ENCODE data around the gene SLC38A1.
"Not testable (repeated sequence)": the region's sequence is repeated elsewhere in the genome, so short reads cannot be mapped to it uniquely, and the experiment has no call there.

Gene SLC38A1

DNA sequence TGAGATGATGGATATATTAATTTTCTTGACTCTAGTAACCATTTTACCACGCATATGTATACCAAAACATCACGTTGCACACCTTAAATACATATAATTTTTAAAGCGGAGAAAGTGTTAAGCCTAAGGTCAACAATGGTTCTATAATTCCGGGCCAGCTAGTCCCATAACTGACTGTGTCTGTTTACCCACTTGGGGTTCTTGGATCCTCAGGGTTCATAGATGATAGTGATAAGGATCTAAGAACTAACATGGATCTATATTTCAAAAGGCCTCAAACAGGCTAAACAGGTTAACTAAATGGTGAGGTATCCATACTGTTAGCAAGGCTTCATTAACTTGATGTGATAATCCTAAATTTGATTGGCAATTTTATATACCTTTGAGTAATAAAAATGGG lies 9.8 kb downstream of the SLC38A1 start:
- DNase-seq (ENCODE audit: extremely low read depth, insufficient read length), result no peak
- H3K36me3 ChIP-seq (ENCODE audit: control insufficient read depth, insufficient read depth, low read length), result peaks cover 3% of the 10 kb centered on the region
- H3K27me3 ChIP-seq (replicated peaks; ENCODE audit: control insufficient read depth, insufficient read depth, low read length), result no peaks in the 10 kb centered on the region
- H3K4me3 ChIP-seq (replicated peaks; ENCODE audit: low read depth, low read length), result no peak overlapping the region
- no peak for TF ChIP-seq CTCF (IDR thresholded peaks at IDR 0.05; ENCODE audit: insufficient read depth, low read length, poor library complexity, severe bottlenecking)

DNA sequence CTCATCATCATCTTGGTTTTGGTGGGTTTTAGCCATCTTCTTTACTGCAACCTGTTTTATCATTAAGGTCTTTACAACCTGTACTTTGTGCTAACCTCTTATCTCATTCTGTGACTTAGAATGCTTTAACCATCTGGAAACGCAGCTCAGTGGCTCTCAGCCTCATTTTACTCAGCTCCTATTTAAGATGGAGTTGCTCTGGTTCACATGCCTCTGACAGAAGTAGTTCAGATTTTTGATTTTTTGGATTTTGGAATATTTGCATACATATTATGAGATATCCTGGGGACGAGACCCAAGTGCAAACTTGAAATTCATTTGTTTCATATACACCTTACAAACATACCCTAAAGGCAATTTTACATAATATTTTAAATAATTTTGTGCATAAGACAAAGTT lies 10.7 kb downstream of the SLC38A1 start:
- no peak for DNase-seq (ENCODE audit: extremely low read depth, insufficient read length)
- no peak for TF ChIP-seq CTCF (IDR thresholded peaks at IDR 0.05; ENCODE audit: insufficient read depth, low read length, poor library complexity, severe bottlenecking)
- H3K36me3 ChIP-seq (ENCODE audit: control insufficient read depth, insufficient read depth, low read length), result peaks cover 3% of the 10 kb centered on the region

GRCh38 chr12:46256942-46257341 lies 11.9 kb downstream of the SLC38A1 start:
- peaks cover 3% of the 10 kb centered on the region for H3K36me3 ChIP-seq (ENCODE audit: control insufficient read depth, insufficient read depth, low read length)

More for the DNA sequence above, 10.7 kb downstream of the SLC38A1 start:
- Histone ChIP-seq H3K4me3 (replicated peaks; ENCODE audit: low read depth, low read length) (no peak overlapping the region), H3K27me3 (replicated peaks; ENCODE audit: control insufficient read depth, insufficient read depth, low read length) (no peaks in the 10 kb centered on the region)

DNA sequence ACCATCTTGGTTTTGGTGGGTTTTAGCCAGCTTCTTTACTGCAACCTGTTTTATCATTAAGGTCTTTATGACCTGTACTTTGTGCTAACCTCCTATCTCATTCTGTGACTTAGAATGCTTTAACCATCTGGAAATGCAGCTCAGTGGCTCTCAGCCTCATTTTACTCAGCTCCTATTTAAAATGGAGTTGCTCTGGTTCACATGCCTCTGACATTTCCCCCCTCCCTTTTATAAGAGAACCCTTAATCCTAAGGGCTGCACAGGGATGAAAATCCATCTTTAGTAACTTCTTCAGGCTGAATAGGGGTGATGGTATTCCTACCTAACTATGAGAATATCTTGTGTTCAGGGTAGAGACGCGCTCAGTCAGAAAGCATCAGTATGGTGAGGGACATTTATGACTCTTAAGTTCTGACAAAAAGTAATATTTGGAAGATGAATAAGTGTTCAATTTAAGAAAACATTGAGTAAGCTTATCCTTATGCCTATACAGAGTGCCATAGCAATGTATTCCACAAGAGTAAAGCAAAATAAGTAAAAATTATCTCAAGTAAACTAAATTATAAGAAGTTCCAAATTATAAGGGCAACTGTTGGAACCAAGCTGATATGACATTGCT lies 15.2 kb downstream of the SLC38A1 start:
- H3K27me3 ChIP-seq (replicated peaks; ENCODE audit: control insufficient read depth, insufficient read depth, low read length), result no peaks in the 10 kb centered on the region
- no peaks in the 10 kb centered on the region; the same call in none of the 2 replicates for H3K36me3 ChIP-seq (ENCODE audit: control insufficient read depth, insufficient read depth, low read length)
- H3K4me3 ChIP-seq (replicated peaks; ENCODE audit: low read depth, low read length), result no peak overlapping the region
- no peak for TF ChIP-seq CTCF (IDR thresholded peaks at IDR 0.05; ENCODE audit: insufficient read depth, low read length, poor library complexity, severe bottlenecking)
- no peak for DNase-seq (ENCODE audit: extremely low read depth, insufficient read length)

More at GRCh38 chr12:46256942-46257341, 11.9 kb downstream of the SLC38A1 start:
- H3K27me3 ChIP-seq (replicated peaks; ENCODE audit: control insufficient read depth, insufficient read depth, low read length), result no peaks in the 10 kb centered on the region
- no peak for TF ChIP-seq CTCF (IDR thresholded peaks at IDR 0.05; ENCODE audit: insufficient read depth, low read length, poor library complexity, severe bottlenecking)
- no peak overlapping the region for H3K4me3 ChIP-seq (replicated peaks; ENCODE audit: low read depth, low read length)
- DNase-seq (ENCODE audit: extremely low read depth, insufficient read length), result no peak

GRCh38 chr12:46251994-46252393 lies 16.8 kb downstream of the SLC38A1 start:
- H3K4me3 ChIP-seq (replicated peaks; ENCODE audit: low read depth, low read length); H3K27me3 ChIP-seq (replicated peaks; ENCODE audit: control insufficient read depth, insufficient read depth, low read length); DNase-seq (ENCODE audit: extremely low read depth, insufficient read length); H3K36me3 ChIP-seq (ENCODE audit: control insufficient read depth, insufficient read depth, low read length): not testable (repeated sequence)

- not testable (repeated sequence) for H3K27me3 ChIP-seq (replicated peaks; ENCODE audit: control insufficient read depth, insufficient read depth, low read length); H3K36me3 ChIP-seq (ENCODE audit: control insufficient read depth, insufficient read depth, low read length); DNase-seq (ENCODE audit: extremely low read depth, insufficient read length)
These were observed 18.9 kb downstream of the SLC38A1 start for GRCh38 chr12:46249960-46250359.

More at GRCh38 chr12:46249960-46250359, 18.9 kb downstream of the SLC38A1 start:
- not testable (repeated sequence) for H3K4me3 ChIP-seq (replicated peaks; ENCODE audit: low read depth, low read length)

Data from GM06990 (cell line).